ENCODE measurements around the gene GRIN1. TPM values are rescaled to one million over a fixed set of nuclear protein-coding genes. Genes with fewer than 3 reads are reported as not detected.
A peak's percentile ranks its signal among the peaks of the same experiment; 100 is the strongest.

The GRIN1 gene
- total and polyA plus RNA-seq, 10 of the 15 experiments (the other 5 are each of a cell fraction or from before 2014, with no cell fraction given), result 0.05 to 0.10 (median 0.06) TPM; not detected in 6

- no peak for ATAC-seq
- TF ChIP-seq POLR2A (IDR thresholded peaks at IDR 0.05; ENCODE audit: low read depth, low read length), result peak; percentile 65
- no peak for TF ChIP-seq MEF2B (IDR thresholded peaks at IDR 0.05; ENCODE audit: partially characterized antibody, poor library complexity, severe bottlenecking)
- CTCF ChIA-PET, result interaction anchor here (1.1 to 2.4 kb wide), 3 partner anchors 44 to 78 kb away, joined by 3 to 13 read pairs (median 4); no protein-coding TSS in a partner anchor
- no peak for FAIRE-seq
- Histone ChIP-seq H3K4me1 (ENCODE audit: control insufficient read depth, insufficient read depth, low read length) (peaks cover 8% of the 10 kb centered on the region; the same call in 1 of the 2 replicates), H3K4me3 (no peak overlapping the region), H3K27me3 (replicated peaks in 1 of 2; ENCODE audit: control insufficient read depth in 2 of 2, insufficient read depth in 2 of 2, low read length in 1 of 2) (peaks cover 0 to 3% of the 10 kb centered on the region in 2 experiments; a peak in 2 of 4 replicates), H4K20me1 (ENCODE audit: control insufficient read depth, insufficient read depth) (no peaks in the 10 kb centered on the region), H3K36me3 (ENCODE audit: control insufficient read depth in 2 of 2, insufficient read depth in 2 of 2, low read length in 1 of 2) (no peaks in the 10 kb centered on the region), H3K9me3 (replicated peaks; ENCODE audit: control insufficient read depth, insufficient read depth, low read length) (no peaks in the 10 kb centered on the region), H2AFZ (ENCODE audit: control insufficient read depth, low read depth, low read length) (no peak overlapping the region), H3K4me2 (ENCODE audit: control insufficient read depth, insufficient read depth) (no peak overlapping the region), H3K79me2 (ENCODE audit: control insufficient read depth, insufficient read depth, low read length) (no peaks in the 10 kb centered on the region), H3K9ac (ENCODE audit: control insufficient read depth, insufficient read depth, low read length) (no peak overlapping the region), H3K27ac (ENCODE audit: control insufficient read depth, insufficient read depth) (no peak overlapping the region)
- in situ Hi-C loops (cut with MboI) (no loop called here), intact Hi-C loops (cut with micrococcal nuclease; ENCODE audit: unreplicated experiment) (no loop called here)
- SMC1A ChIA-PET (ENCODE audit: uncharacterized antibody, unreplicated experiment), result no interaction called here
- 65% methylated on average over 45 of the region's 45 CpGs for WGBS (ENCODE audit: insufficient coverage, insufficient replicate concordance, low lambda C conversion rate, missing lambda C conversion rate)
- BruUV-seq (replicated peaks), result no TSS peak
- RAD21 ChIA-PET (ENCODE audit: unreplicated experiment), result interaction anchor here (0.8 kb wide), 1 partner anchor 14 kb away, joined by 3 read pairs; the partner anchor contains the start of genes ANAPC2 and SSNA1
- POLR2A ChIA-PET, result interaction anchor here (1.0 to 1.2 kb wide), 2 partner anchors 17 to 23 kb away, joined by 3 to 5 read pairs; no protein-coding TSS in a partner anchor
- no peak for DNase-seq (ENCODE audit: low read depth, low spot score)
These were observed 35.1 kb downstream of the GRIN1 start for GRCh38 chr9:137173796-137174664.

GRCh38 chr9:137174722-137175293 is 35.9 kb downstream of the GRIN1 start:
- H3K4me2 ChIP-seq (ENCODE audit: control insufficient read depth, insufficient read depth), result no peak overlapping the region
- FAIRE-seq (no peak), ATAC-seq (peak; percentile 5; the same call in 2 of the 3 replicates), DNase-seq (ENCODE audit: low read depth, low spot score) (no peak)
- BruUV-seq (replicated peaks), result no TSS peak
- peaks cover 0 to 3% of the 10 kb centered on the region in 2 experiments; a peak in 1 of 4 replicates for H3K27me3 ChIP-seq (replicated peaks in 1 of 2; ENCODE audit: control insufficient read depth in 2 of 2, insufficient read depth in 2 of 2, low read length in 1 of 2)
- H4K20me1 ChIP-seq (ENCODE audit: control insufficient read depth, insufficient read depth), result no peaks in the 10 kb centered on the region
- H3K27ac ChIP-seq (ENCODE audit: control insufficient read depth, insufficient read depth), result no peak overlapping the region
- H3K4me3 ChIP-seq, result no peak overlapping the region
- H3K36me3 ChIP-seq (ENCODE audit: control insufficient read depth in 2 of 2, insufficient read depth in 2 of 2, low read length in 1 of 2), result peaks cover 0 to under 1% of the 10 kb centered on the region in 2 experiments; a peak in 1 of 4 replicates
- in situ Hi-C loops (cut with MboI), result no loop called here
- H3K9me3 ChIP-seq (replicated peaks; ENCODE audit: control insufficient read depth, insufficient read depth, low read length), result no peaks in the 10 kb centered on the region
- peaks cover 3% of the 10 kb centered on the region; the same call in 1 of the 2 replicates for H3K4me1 ChIP-seq (ENCODE audit: control insufficient read depth, insufficient read depth, low read length)
- RAD21 ChIA-PET (ENCODE audit: unreplicated experiment), result no interaction called here
- H3K9ac ChIP-seq (ENCODE audit: control insufficient read depth, insufficient read depth, low read length), result no peak overlapping the region
- POLR2A ChIA-PET, result interaction anchor here (1.0 to 2.1 kb wide), 3 partner anchors 18 to 25 kb away, joined by 3 to 9 read pairs (median 5); no protein-coding TSS in a partner anchor
- TF ChIP-seq GATAD2B (conservative IDR thresholded peaks at IDR 0.05; ENCODE audit: low read depth), result no peak
- no peak for TF ChIP-seq HDAC6 (IDR thresholded peaks at IDR 0.05; ENCODE audit: unreplicated experiment)
- no peak for TF ChIP-seq ZNF384 (IDR thresholded peaks at IDR 0.05; ENCODE audit: borderline replicate concordance, low read depth, low read length)
- TF ChIP-seq GABPA (IDR thresholded peaks at IDR 0.05; ENCODE audit: low read depth), result no peak
- TF ChIP-seq RFX5 (IDR thresholded peaks at IDR 0.05; ENCODE audit: low read depth, low read length), result no peak
- TF ChIP-seq SPI1 (IDR thresholded peaks at IDR 0.05; ENCODE audit: borderline replicate concordance, insufficient read depth, low read depth, low read length), result no peak
- TF ChIP-seq CTCF (IDR thresholded peaks at IDR 0.05 in 2 of 3, conservative IDR thresholded peaks at IDR 0.05 in 1 of 3; ENCODE audit: control insufficient read depth in 2 of 3, extremely low read depth in 1 of 3, insufficient read depth in 1 of 3, low read depth in 3 of 3, low read length in 3 of 3), result 0 out of 6 replicates have a peak, but pooled peaks of 1 of the 3 experiments have one; percentile 4
- H2AFZ ChIP-seq (ENCODE audit: control insufficient read depth, low read depth, low read length), result no peak overlapping the region
- no peaks in the 10 kb centered on the region for H3K79me2 ChIP-seq (ENCODE audit: control insufficient read depth, insufficient read depth, low read length)
- CTCF ChIA-PET, result interaction anchor here (0.9 to 2.4 kb wide), 5 partner anchors 25 to 79 kb away, joined by 3 to 13 read pairs (median 4); partner anchors contain the start of gene RNF224
- intact Hi-C loops (cut with micrococcal nuclease; ENCODE audit: unreplicated experiment), result no loop called here
- 23% methylated on average over 24 of the region's 34 CpGs for WGBS (ENCODE audit: insufficient coverage, insufficient replicate concordance, low lambda C conversion rate, missing lambda C conversion rate)
- SMC1A ChIA-PET (ENCODE audit: uncharacterized antibody, unreplicated experiment), result no interaction called here
